HepG2 (cell line): ENCODE data around the gene PPP1R27. TPM values are rescaled to one million over a fixed set of nuclear protein-coding genes. Genes with fewer than 3 reads are reported as not detected.
A peak's percentile ranks its signal among the peaks of the same experiment; 100 is the strongest.

Experiments used
- ATAC-seq: fragments of 200-7000 bp; cut with Tn5 transposase; 3 replicates; pipeline ENCODE4 v1.9.1; 2020; ENCODE audit warnings: mild to moderate bottlenecking, moderate library complexity
- BruUV-seq: library from RNA; stranded (reverse); fragments of 400-500 nt; replicated peaks from 2 replicates; lab custom pipeline; 2021; lab: Mats Ljungman, UMichigan
- CTCF ChIA-PET: fragments of 300-600 bp; formaldehyde crosslinking; extraction: SDS; loops from one replicate; lab custom pipeline; 2021; ENCODE audit warnings: low total read pairs, inconsistent platforms, low intra/inter-chr PET ratio; lab: Yijun Ruan, JAX
- POLR2A ChIA-PET: fragments of 350-600 bp; sonication (Branson Sonifier 250); formaldehyde crosslinking; loops from one replicate; lab custom pipeline; 2020; ENCODE audit warnings: antibody characterized with exemption, inconsistent platforms; lab: Yijun Ruan, JAX
- DNase-seq: peaks from one replicate; pipeline ENCODE4 v3.0.0-alpha.2; 2015; ENCODE audit warnings: low spot score
- FAIRE-seq: peaks from 3 replicates; lab custom pipeline; 2011; peaks lifted over from hg19 to GRCh38; lab: Jason Lieb, UNC
- H2AFZ ChIP-seq: one replicate; pipeline ENCODE4 v1.6.1; 2011; ENCODE audit warnings: low read length, inconsistent platforms
- H3K27ac ChIP-seq: fragments of 300-600 bp; 3 replicates; pipeline ENCODE4 v1.8.0; 2011; ENCODE audit warnings: mixed run types, mild to moderate bottlenecking, mixed read lengths, low read length, inconsistent platforms; ENCODE audit not compliant: insufficient read depth; ENCODE audit errors: extremely low read length
- H3K27me3 ChIP-seq, 2 experiments: fragments of 200-600 bp in 1 of 2; 2 replicates in 1 of 2; 3 replicates in 1 of 2; pipeline versions ENCODE4 v1.6.0 to v1.8.0; 2011; ENCODE audit warnings: low read length in 2 of 2, mild to moderate bottlenecking in 2 of 2, moderate library complexity in 2 of 2, inconsistent platforms in 1 of 2; ENCODE audit not compliant: insufficient read depth in 2 of 2, control insufficient read depth in 1 of 2
- H3K36me3 ChIP-seq, 2 experiments: fragments of 200-600 bp in 1 of 2; replicated peaks in 1 of 2; 2 replicates in 1 of 2; 3 replicates in 1 of 2; pipeline versions ENCODE4 v1.5.1 to v1.8.0; 2011; ENCODE audit warnings: low read length in 2 of 2, inconsistent platforms in 1 of 2; ENCODE audit not compliant: insufficient read depth in 2 of 2, control insufficient read depth in 1 of 2
- H3K4me1 ChIP-seq: 2 replicates; pipeline ENCODE4 v1.5.1; 2012; ENCODE audit warnings: low read length, inconsistent platforms; ENCODE audit not compliant: insufficient read depth
- H3K4me2 ChIP-seq: 2 replicates; pipeline ENCODE4 v1.6.0; 2011; ENCODE audit warnings: low read depth, low read length, inconsistent platforms
- H3K4me3 ChIP-seq, 3 experiments: fragments of 200-600 bp in 1 of 3; sonication (generic), shearing (Covaris generic) in 1 of 3; replicated peaks in 1 of 3; 2 replicates each; pipeline ENCODE4 v1.5.1; 2011 to 2016; ENCODE audit warnings: low read length in 3 of 3, inconsistent platforms in 2 of 3, low read depth in 2 of 3, mild to moderate bottlenecking in 2 of 3, control low read depth in 1 of 3, mixed read lengths in 1 of 3; ENCODE audit not compliant: insufficient read depth in 1 of 3
- H3K79me2 ChIP-seq: one replicate; pipeline ENCODE4 v1.6.1; 2011; ENCODE audit warnings: low read length, inconsistent platforms; ENCODE audit not compliant: insufficient read depth
- H3K9ac ChIP-seq: 2 replicates; pipeline ENCODE4 v1.6.0; 2011; ENCODE audit warnings: mild to moderate bottlenecking, low read depth, low read length, inconsistent platforms; ENCODE audit not compliant: insufficient read depth
- H3K9me3 ChIP-seq: 2 replicates; pipeline ENCODE4 v1.5.1; 2012; ENCODE audit warnings: mild to moderate bottlenecking, low read length
- H4K20me1 ChIP-seq: 2 replicates; pipeline ENCODE4 v1.6.0; 2011; ENCODE audit warnings: inconsistent platforms, mild to moderate bottlenecking, low read length, moderate library complexity; ENCODE audit not compliant: insufficient read depth
- ARHGAP35 ChIP-seq: sonication (generic); formaldehyde crosslinking; IDR thresholded peaks from 2 replicates; pipeline ENCODE4 v1.9.0; 2022; ENCODE audit warnings: mild to moderate bottlenecking, inconsistent platforms, moderate library complexity, missing genetic modification reagents, borderline replicate concordance
- ATF4 ChIP-seq, 2 experiments: fragments of 450-650 bp in 1 of 2; sonication (generic) in 1 of 2; formaldehyde crosslinking; IDR thresholded peaks; 2 replicates each; pipeline versions ENCODE4 v1.5.0 to v1.8.0; 2020 to 2022; ENCODE audit warnings: mild to moderate bottlenecking in 1 of 2, missing genetic modification reagents in 1 of 2
- FLYWCH1 ChIP-seq: sonication (generic); formaldehyde crosslinking; IDR thresholded peaks from 2 replicates; pipeline ENCODE4 v1.8.1; 2023; ENCODE audit warnings: mild to moderate bottlenecking, missing genetic modification reagents
- HIVEP1 ChIP-seq: sonication (generic); formaldehyde crosslinking; IDR thresholded peaks from 2 replicates; pipeline ENCODE4 v1.4.0; 2020; ENCODE audit warnings: mild to moderate bottlenecking, missing genetic modification reagents
- HOXA5 ChIP-seq: sonication (generic); formaldehyde crosslinking; IDR thresholded peaks from 2 replicates; pipeline ENCODE4 v1.4.0; 2020; ENCODE audit warnings: missing genetic modification reagents
- MYNN ChIP-seq: sonication (generic); formaldehyde crosslinking; IDR thresholded peaks from 2 replicates; pipeline ENCODE4 v1.4.0; 2020; ENCODE audit warnings: mild to moderate bottlenecking, low read depth, missing genetic modification reagents
- NFIB ChIP-seq: sonication (generic); formaldehyde crosslinking; IDR thresholded peaks from 2 replicates; pipeline ENCODE4 v1.9.0; 2021; ENCODE audit warnings: missing genetic modification reagents, mild to moderate bottlenecking, borderline replicate concordance
- NRL ChIP-seq: sonication (generic); formaldehyde crosslinking; IDR thresholded peaks from 2 replicates; pipeline ENCODE4 v1.5.0; 2020; ENCODE audit warnings: missing genetic modification reagents, mild to moderate bottlenecking, moderate library complexity, borderline replicate concordance
- PHF21A ChIP-seq: sonication (generic); formaldehyde crosslinking; IDR thresholded peaks from 2 replicates; pipeline ENCODE4 v1.5.0; 2020; ENCODE audit warnings: mild to moderate bottlenecking, missing genetic modification reagents
- POGZ ChIP-seq: sonication (generic); formaldehyde crosslinking; IDR thresholded peaks from 2 replicates; pipeline ENCODE4 v1.4.0; 2020; ENCODE audit warnings: mild to moderate bottlenecking, missing genetic modification reagents
- SALL1 ChIP-seq: sonication (generic); formaldehyde crosslinking; IDR thresholded peaks from 2 replicates; pipeline ENCODE4 v1.8.0; 2022; ENCODE audit warnings: mild to moderate bottlenecking, missing genetic modification reagents
- ZBTB42 ChIP-seq: sonication (generic); formaldehyde crosslinking; IDR thresholded peaks from 2 replicates; pipeline ENCODE4 v1.5.0; 2020; ENCODE audit warnings: mild to moderate bottlenecking, missing genetic modification reagents
- ZFP36 ChIP-seq: fragments of 150-350 bp; IDR thresholded peaks from 2 replicates; pipeline ENCODE4 v1.6.1; 2018; ENCODE audit warnings: borderline replicate concordance, low read length, low read depth; ENCODE audit not compliant: partially characterized antibody
- ZFP90 ChIP-seq: sonication (generic); formaldehyde crosslinking; IDR thresholded peaks from 2 replicates; pipeline ENCODE4 v1.8.0; 2022; ENCODE audit warnings: missing genetic modification reagents, mild to moderate bottlenecking, inconsistent platforms, borderline replicate concordance
- ZNF337 ChIP-seq: sonication (generic); formaldehyde crosslinking; IDR thresholded peaks from 2 replicates; pipeline ENCODE4 v1.5.1; 2020; ENCODE audit warnings: missing genetic modification reagents, low read depth, mild to moderate bottlenecking, borderline replicate concordance
- ZNF382 ChIP-seq: sonication (generic); formaldehyde crosslinking; IDR thresholded peaks from 2 replicates; pipeline ENCODE4 v1.5.0; 2020; ENCODE audit warnings: missing genetic modification reagents, mild to moderate bottlenecking, borderline replicate concordance
- ZNF557 ChIP-seq: sonication (generic); formaldehyde crosslinking; IDR thresholded peaks from 2 replicates; pipeline ENCODE4 v1.4.0; 2020; ENCODE audit warnings: missing genetic modification reagents
- ZNF746 ChIP-seq: sonication (generic); formaldehyde crosslinking; IDR thresholded peaks from 2 replicates; pipeline ENCODE4 v1.8.0; 2022; ENCODE audit warnings: mild to moderate bottlenecking, missing genetic modification reagents
- WGBS: methylation state at CpG from one replicate; pipeline ENCODE4 v1.1.6; 2017; ENCODE audit warnings: low lambda C conversion rate; 5-methylcytosine and 5-hydroxymethylcytosine counted together
- in situ Hi-C: cut with HindIII; loops from 2 replicates; pipeline ENCODE4 v1.10.0; 2017; ENCODE audit warnings: low pct_unique_long_range_greater_than_20kb; ENCODE audit not compliant: extremely low pct_ligation_motif_present
- intact Hi-C: fragments of 100-400 bp; cut with micrococcal nuclease; formaldehyde crosslinking; loops from one replicate; pipeline ENCODE4 v1.10.0; 2022; ENCODE audit not compliant: unreplicated experiment
- polyA plus RNA-seq, 8 experiments: library from polyadenylated mRNA; depleted of rRNA in 3 of 8; stranded (reverse) in 7 of 8; unstranded in 1 of 8; fragments of >200 nt; fragmentation: Illumina TruSeq in 4 of 8; extraction: Trizol in 4 of 8; gene quantifications; 2 replicates each; pipeline versions ENCODE4 v1.2.1 to v1.2.3, GENCODE V29; 2011 to 2016; ENCODE audit warnings: low read depth in 4 of 8, missing spikeins in 1 of 8, mixed read lengths in 1 of 8; ENCODE audit not compliant: insufficient read depth in 1 of 8
- total RNA-seq, 5 experiments: library from RNA; depleted of rRNA; stranded (reverse); fragments of >200 nt; fragmentation: Illumina TruSeq; extraction: Trizol; gene quantifications; 2 replicates each; pipeline ENCODE4 v1.2.3, GENCODE V29; 2016; ENCODE audit warnings: low read depth in 1 of 5
- TF ChIP-seq, protein P1 (sequence below): IDR thresholded peaks from 2 replicates; pipeline ENCODE4 v1.6.1; 2018; ENCODE audit warnings: missing genetic modification reagents, mild to moderate bottlenecking, missing compliant biosample characterization
- TF ChIP-seq, protein P2 (sequence below): sonication (generic); formaldehyde crosslinking; IDR thresholded peaks from 2 replicates; pipeline ENCODE4 v1.4.0; 2020; ENCODE audit warnings: mild to moderate bottlenecking, missing genetic modification reagents

The PPP1R27 gene
- total and polyA plus RNA-seq, 2 of the 13 experiments (the other 11 are each of a cell fraction or from before 2014, with no cell fraction given) = 0.17 to 1.00 TPM

- ATAC-seq (no peak), DNase-seq (no peak), FAIRE-seq (no peak)
- BruUV-seq = TSS peak; percentile 68
- peaks cover 26 to 55% of the 10 kb centered on the region in 2 experiments for H3K36me3 ChIP-seq
- intact Hi-C loops = no loop called here
- ChIA-PET CTCF (interaction anchor here (0.6 to 1.2 kb wide), 2 partner anchors 34 to 126 kb away, joined by 3 read pairs; no protein-coding TSS in a partner anchor), POLR2A (interaction anchor here (0.7 to 2.7 kb wide), 15 partner anchors 9 to 242 kb away, joined by 3 to 27 read pairs (median 3); partner anchors contain the start of genes CENPX, LRRC45, MCRIP1 and PPP1R27)
- H3K4me1 ChIP-seq = peaks cover 77% of the 10 kb centered on the region
- H3K4me2 ChIP-seq = peak overlapping the region; percentile 99
- H3K9me3 ChIP-seq = no peaks in the 10 kb centered on the region
- no peaks in the 10 kb centered on the region; a peak in 1 of 5 replicates for H3K27me3 ChIP-seq
- peak overlapping the region; percentile 83 for H3K27ac ChIP-seq
- H4K20me1 ChIP-seq = peaks cover 32% of the 10 kb centered on the region
- H3K9ac ChIP-seq = peak overlapping the region; percentile 97
- peaks cover 85% of the 10 kb centered on the region for H3K79me2 ChIP-seq
- WGBS = 26% methylated on average over 17 of the region's 23 CpGs
- in situ Hi-C loops = no loop called here
- peak overlapping the region; percentile 80 to 98 (median 90) for H3K4me3 ChIP-seq
- H2AFZ ChIP-seq = no peak overlapping the region
- TF ChIP-seq ZNF557 (CRISPR knock-in tag) (no peak), SALL1 (CRISPR knock-in tag) (0 out of 2 replicates have a peak, but pooled peaks have one; percentile 3), ATF4 (CRISPR knock-in tag; IDR thresholded peaks at IDR 0.05) (no peak), POGZ (no peak), ZFP90 (CRISPR knock-in tag) (no peak), ZNF746 (peak; percentile 7; the same call in 1 of the 2 replicates), NRL (CRISPR knock-in tag) (0 out of 2 replicates have a peak, but pooled peaks have one; percentile 2), ARHGAP35 (CRISPR knock-in tag) (0 out of 2 replicates have a peak, but pooled peaks have one; percentile 17), HOXA5 (CRISPR knock-in tag) (no peak), NFIB (CRISPR knock-in tag) (0 out of 2 replicates have a peak, but pooled peaks have one; percentile 30), FLYWCH1 (CRISPR knock-in tag) (no peak), HIVEP1 (CRISPR knock-in tag) (peak; percentile 78; the same call in 1 of the 2 replicates), ZFP36 (no peak), ZBTB42 (CRISPR knock-in tag) (0 out of 2 replicates have a peak, but pooled peaks have one; percentile 50), PHF21A (CRISPR knock-in tag) (peak; percentile 20; the same call in 1 of the 2 replicates), ZNF382 (no peak), ZNF337 (no peak), MYNN (no peak)
- TF ChIP-seq, protein P1, sequence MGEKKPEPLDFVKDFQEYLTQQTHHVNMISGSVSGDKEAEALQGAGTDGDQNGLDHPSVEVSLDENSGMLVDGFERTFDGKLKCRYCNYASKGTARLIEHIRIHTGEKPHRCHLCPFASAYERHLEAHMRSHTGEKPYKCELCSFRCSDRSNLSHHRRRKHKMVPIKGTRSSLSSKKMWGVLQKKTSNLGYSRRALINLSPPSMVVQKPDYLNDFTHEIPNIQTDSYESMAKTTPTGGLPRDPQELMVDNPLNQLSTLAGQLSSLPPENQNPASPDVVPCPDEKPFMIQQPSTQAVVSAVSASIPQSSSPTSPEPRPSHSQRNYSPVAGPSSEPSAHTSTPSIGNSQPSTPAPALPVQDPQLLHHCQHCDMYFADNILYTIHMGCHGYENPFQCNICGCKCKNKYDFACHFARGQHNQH (CRISPR knock-in tag) = no peak
- TF ChIP-seq, protein P2, sequence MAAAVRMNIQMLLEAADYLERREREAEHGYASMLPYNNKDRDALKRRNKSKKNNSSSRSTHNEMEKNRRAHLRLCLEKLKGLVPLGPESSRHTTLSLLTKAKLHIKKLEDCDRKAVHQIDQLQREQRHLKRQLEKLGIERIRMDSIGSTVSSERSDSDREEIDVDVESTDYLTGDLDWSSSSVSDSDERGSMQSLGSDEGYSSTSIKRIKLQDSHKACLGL (CRISPR knock-in tag) = peak; percentile 74; the same call in 1 of the 2 replicates
Measured at GRCh38 chr17:81858967-81859905, 24.4 kb upstream of the PPP1R27 start.
